ENCODE data around the gene GUCA1A.
A peak's percentile ranks its signal among the peaks of the same experiment; 100 is the strongest.
"Not testable (repeated sequence)": the region's sequence is repeated elsewhere in the genome, so short reads cannot be mapped to it uniquely, and the experiment has no call there.

The GUCA1A gene

GRCh38 chr6:42216495-42216894 lies 43.3 kb downstream of the GUCA1A start:
- DNase-seq: not testable (repeated sequence)

DNA sequence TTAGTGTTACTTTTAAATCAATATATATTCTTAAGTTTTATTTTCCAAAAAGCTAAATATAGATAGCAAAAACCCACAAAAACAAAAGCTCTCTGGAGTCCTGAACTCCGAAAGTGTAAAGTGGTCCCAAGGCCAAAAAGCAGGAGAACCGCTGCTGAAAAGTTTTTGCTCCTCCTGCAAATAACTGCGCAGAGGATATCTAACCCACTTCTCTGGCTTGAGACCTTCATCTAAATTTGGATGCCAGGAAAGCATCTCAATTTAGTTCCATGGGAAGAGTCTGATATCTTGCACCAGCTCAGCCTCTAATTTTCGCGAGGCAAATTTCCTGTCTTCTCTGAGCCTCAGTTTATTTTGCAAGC lies 44.0 kb downstream of the GUCA1A start:
- no peak for DNase-seq

- DNase-seq: peak; percentile 87
Observed at GRCh38 chr6:42217519-42218367, 44.6 kb downstream of the GUCA1A start, which contains the start of gene MRPS10. MRPS10 (minus strand) TSS chr6:42217861; CDS start chr6:42217849, 12 bp downstream.

- no peak for DNase-seq
Observed at GRCh38 chr6:42220807-42221206, 47.6 kb downstream of the GUCA1A start.

- no peak for DNase-seq
Observed at GRCh38 chr6:42221546-42221945, 48.4 kb downstream of the GUCA1A start.

- no peak for DNase-seq
Observed at GRCh38 chr6:42222448-42222847, 49.3 kb downstream of the GUCA1A start.

DNA sequence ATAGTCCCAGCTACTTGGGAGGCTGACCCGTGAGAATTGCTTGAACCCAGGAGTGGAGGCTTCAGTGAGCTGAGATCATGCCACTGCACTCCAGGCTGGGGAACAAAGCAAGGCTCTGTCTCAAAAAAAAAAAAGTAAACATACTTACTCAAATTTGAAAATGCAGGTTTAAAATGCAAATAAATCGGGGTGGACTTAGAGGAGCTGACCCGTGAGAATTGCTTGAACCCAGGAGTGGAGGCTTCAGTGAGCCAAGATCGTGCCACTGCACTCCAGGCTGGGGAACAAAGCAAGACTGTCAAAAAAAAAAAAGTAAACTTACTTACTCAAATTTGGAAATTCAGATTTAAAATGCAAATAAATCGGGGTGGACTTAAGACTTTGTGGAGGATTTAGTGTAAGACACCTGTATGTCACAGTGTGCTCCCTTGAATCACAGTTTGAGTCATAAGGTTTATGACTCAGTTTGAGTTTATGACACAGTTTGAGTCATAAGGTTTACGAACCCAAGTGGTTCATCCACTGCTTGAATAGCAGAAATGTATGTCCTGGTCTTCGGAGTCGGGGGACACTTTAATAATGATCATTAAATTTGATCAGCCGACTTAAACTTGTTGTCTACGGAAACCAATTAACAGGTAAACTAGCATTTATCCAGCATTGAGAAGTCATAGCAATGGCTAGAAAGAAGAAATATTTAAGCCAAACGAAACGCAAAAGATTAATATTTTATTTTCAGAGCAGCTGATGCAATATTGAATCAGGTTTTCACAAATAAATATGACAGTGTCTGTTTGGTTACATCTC lies 51.3 kb downstream of the GUCA1A start:
- no peak for DNase-seq

GRCh38 chr6:42225029-42225339 lies 51.8 kb downstream of the GUCA1A start:
- DNase-seq: no peak

- no peak for DNase-seq
Observed at GRCh38 chr6:42225419-42225818, 52.3 kb downstream of the GUCA1A start.

DNA sequence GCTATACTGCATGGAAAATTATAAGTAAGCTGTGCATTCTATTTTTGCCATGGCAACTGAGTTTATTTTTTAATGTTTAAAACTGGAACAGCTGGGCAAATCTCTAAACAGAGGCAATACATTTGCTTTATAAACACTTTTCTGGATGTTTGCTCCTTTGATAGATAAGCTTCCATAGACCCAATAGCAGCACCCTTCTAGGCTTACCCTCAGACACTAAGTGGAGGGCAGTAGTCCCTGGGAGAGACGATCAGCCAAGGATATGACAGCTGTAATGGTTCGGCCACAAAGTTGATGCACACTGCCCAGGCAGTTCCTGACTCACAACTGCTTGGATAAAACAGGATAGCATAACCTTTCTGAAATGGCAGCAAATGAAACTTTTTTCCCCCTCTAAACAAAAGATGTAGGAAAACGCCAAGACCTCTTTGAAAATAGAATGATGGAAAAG lies 53.0 kb downstream of the GUCA1A start:
- DNase-seq: no peak

DNA sequence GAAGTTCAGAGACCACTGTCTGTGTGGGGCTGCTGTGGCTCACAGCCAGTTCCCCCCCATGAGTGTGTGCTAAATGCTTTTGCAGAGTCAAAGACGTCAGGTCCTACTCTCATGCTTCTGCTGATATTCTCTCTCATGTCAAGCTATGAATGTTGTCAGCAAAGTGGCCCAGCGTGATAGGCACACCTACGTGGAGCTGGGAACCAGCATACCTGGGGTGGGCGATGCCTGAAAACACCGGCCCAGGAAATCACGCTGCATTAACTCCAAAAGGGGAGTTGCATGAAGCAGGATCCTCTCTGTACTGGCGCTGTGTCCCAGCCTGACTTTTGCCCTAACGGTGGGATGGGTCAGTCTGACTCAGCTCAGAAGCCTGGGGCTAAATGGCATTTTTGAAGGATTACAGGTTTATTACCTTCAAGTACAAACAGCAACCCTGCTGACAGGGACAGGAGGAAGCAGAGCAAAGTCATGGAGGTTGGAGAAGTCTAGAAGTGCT lies 53.5 kb downstream of the GUCA1A start:
- no peak for DNase-seq

DNA sequence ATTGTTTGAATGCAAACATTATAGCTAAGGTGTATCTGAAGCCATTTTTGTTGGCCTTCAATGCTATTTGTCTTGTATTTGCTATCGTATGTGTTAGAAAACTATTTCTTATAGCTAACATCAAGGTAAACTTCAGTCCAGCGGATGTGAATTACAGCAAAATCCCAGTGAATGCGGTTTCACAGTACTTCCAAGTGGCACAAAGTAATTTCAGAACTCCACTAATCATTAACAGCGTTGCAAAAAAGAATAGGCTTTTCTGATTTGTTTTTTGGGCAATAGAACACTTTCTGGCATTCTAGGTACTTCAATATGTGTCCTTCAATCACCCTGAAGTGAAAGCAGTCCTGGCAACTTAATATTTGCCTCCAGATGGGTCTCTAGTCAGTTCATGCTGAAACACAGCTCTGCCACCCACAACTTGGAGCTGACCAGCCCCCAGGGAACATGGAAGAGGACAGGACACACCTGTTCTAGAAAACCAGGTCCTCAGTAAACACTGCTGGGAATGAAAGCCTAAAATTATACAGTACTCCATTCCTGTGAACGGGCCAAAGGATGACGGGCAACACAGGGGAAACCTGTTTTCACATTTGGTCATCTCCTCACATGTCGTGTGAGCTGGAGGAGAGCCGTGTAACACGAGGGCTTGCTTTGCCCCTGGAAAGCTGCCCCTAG lies 54.1 kb downstream of the GUCA1A start:
- no peak for DNase-seq

GRCh38 chr6:42228305-42228704 lies 55.1 kb downstream of the GUCA1A start:
- DNase-seq: no peak

All from NCI-H1048 (cell line).